T47D (cell line): ENCODE data around the gene METTL15.
"Not testable (repeated sequence)": the region's sequence is repeated elsewhere in the genome, so short reads cannot be mapped to it uniquely, and the experiment has no call there.

Experiments used
- DNase-seq, 2 experiments: peaks; one replicate each; pipeline versions ENCODE4 v3.0.0 to v3.0.0-alpha.2; 2011 to 2012; ENCODE audit warnings: low read depth in 1 of 2, low spot score in 1 of 2
- JUND ChIP-seq: IDR thresholded peaks from 2 replicates; pipeline ENCODE4 v1.6.1; 2012; ENCODE audit warnings: low read depth
- in situ Hi-C: cut with HindIII; loops from 2 replicates; pipeline ENCODE4 v1.10.0; 2016; ENCODE audit warnings: low sequenced_read_pairs, low pct_unique_long_range_greater_than_20kb

METTL15 gene

GRCh38 chr11:28169816-28170215 is 61.6 kb downstream of the METTL15 start:
- in situ Hi-C loops, result no loop called here
- no peak for DNase-seq
- no peak for TF ChIP-seq JUND

- DNase-seq, result no peak
- no peak for TF ChIP-seq JUND
- in situ Hi-C loops, result no loop called here
These were observed 62.6 kb downstream of the METTL15 start for GRCh38 chr11:28170759-28171158.

DNA sequence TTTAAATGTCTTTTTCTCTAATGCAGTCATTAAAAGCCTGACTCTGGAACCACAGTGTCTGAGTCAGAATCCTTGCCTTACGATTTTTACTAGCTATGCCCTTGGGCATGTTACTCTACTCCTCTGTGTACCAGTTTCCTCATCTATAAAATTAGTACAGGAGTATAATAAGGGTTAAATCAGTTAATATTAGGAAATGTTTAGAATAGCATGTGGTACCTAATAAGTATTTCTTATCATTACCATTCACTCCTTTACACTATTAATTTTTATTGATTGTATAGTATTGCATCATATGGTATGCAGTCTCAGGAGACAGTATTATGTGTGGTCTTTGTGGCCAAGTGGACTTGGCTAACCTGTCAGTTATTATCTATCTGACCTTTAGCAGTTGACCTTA is 68.2 kb downstream of the METTL15 start:
- DNase-seq, result no peak
- in situ Hi-C loops, result no loop called here
- no peak for TF ChIP-seq JUND

- no peak for DNase-seq
- in situ Hi-C loops, result no loop called here
- TF ChIP-seq JUND, result no peak
These were observed 87.3 kb downstream of the METTL15 start for GRCh38 chr11:28195449-28195848.

DNA sequence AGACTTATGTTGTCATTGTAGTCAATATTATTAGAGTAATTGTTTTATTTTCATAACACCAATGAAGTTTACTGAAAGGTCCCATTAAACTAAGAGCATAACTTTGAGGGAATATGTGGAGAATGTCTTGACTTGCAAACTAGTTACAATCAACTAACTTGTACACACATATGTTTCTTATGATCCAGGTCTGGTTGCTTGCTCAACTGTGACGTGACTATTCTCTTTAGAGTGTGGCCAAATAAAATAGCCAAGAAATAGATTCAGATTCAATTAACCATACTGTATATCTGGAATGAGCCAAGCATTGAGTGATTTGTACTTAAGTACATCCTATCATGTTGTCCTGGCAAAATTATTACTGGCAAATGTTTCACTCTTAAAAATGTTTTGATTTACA is 101.7 kb downstream of the METTL15 start:
- no peak for TF ChIP-seq JUND
- in situ Hi-C loops, result no loop called here
- DNase-seq, result no peak

DNA sequence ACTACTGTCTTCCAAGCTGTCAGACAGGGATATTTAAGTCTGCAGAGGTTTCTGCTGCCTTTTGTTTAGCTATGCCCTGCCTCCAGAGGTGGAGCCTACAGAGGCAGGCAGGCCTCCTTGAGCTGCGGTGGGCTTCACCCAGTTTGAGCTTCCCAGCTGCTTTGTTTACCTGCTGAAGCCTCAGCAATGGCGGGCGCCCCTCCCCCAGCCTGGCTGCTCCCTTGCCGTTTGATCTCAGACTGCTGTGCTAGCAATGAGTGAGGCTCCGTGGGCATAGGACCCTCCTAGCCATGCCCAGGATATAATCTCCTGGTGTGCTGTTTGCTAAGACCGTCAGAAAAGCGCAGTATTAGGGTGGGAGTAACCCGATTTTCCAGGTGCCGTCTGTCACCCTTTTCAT is 113.9 kb downstream of the METTL15 start:
- DNase-seq, in situ Hi-C loops: not testable (repeated sequence)

- DNase-seq, result no peak
- TF ChIP-seq JUND, result no peak
- in situ Hi-C loops, result no loop called here
These were observed 115.4 kb downstream of the METTL15 start for GRCh38 chr11:28223577-28223976.

- DNase-seq, result no peak
- in situ Hi-C loops, result no loop called here
- TF ChIP-seq JUND, result no peak
These were observed 115.8 kb downstream of the METTL15 start for GRCh38 chr11:28223994-28224393.

GRCh38 chr11:28227460-28227859 is 119.3 kb downstream of the METTL15 start:
- DNase-seq, result no peak
- no peak for TF ChIP-seq JUND
- in situ Hi-C loops, result no loop called here

GRCh38 chr11:28228196-28228895 is 120.2 kb downstream of the METTL15 start:
- no peak for DNase-seq
- TF ChIP-seq JUND, result no peak
- in situ Hi-C loops, result no loop called here

DNA sequence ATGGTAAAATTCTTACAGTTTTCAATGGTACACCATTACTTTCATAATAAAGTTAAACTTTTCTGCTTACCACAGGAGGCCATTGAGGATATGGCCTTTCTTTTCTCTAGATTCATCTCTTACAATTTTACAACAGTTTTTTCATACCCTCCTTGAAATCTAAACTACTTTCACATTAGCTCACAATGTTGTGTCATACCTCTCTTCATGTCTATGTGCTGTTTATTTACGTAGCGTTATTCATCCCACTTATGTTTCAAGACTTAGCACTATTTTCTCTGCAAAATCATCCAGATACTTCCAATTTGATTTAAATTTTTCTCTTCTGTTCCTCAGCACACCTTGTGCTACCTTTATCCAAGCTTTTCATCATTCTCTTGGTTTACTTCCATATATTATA is 123.3 kb downstream of the METTL15 start:
- TF ChIP-seq JUND, result no peak
- in situ Hi-C loops, result no loop called here
- DNase-seq, result no peak

DNA sequence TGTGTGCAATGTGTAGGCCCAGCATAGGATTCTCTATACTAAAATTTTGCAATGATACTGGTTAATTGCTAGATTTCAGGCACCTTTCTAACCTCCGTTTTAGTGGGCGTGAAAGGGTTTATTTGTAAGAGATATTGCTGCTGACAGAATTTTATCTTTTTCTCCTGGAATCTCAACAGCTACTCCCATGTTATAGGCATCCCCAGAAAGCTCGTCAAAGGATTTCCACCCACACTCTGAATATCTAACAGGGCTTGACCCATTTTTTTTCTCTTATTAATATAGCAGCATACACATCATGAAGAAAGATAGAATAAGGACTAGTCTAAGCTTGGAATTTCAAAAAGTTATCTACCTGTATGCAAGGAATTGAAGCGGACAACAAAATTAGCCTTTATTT is 124.5 kb downstream of the METTL15 start:
- DNase-seq, result no peak
- no peak for TF ChIP-seq JUND
- in situ Hi-C loops, result no loop called here

GRCh38 chr11:28241760-28242159 is 133.6 kb downstream of the METTL15 start:
- TF ChIP-seq JUND, result no peak
- in situ Hi-C loops, result no loop called here

GRCh38 chr11:28242596-28242995 is 134.4 kb downstream of the METTL15 start:
- no peak for DNase-seq
- in situ Hi-C loops, result no loop called here
- no peak for TF ChIP-seq JUND

More at GRCh38 chr11:28241760-28242159, 133.6 kb downstream of the METTL15 start:
- DNase-seq, result no peak
